GM12891 (cell line): ENCODE data around the gene RTL10.
"Not testable (repeated sequence)": the region's sequence is repeated elsewhere in the genome, so short reads cannot be mapped to it uniquely, and the experiment has no call there.

ENCODE experiments used
- DNase-seq: peaks from one replicate; pipeline ENCODE4 v3.0.0; 2011; ENCODE audit warnings: low spot score; ENCODE audit not compliant: insufficient read length
- FAIRE-seq: peaks from 2 replicates; lab custom pipeline; 2011; peaks lifted over from hg19 to GRCh38; lab: Jason Lieb, UNC
- PAX5 ChIP-seq: IDR thresholded peaks from 2 replicates; pipeline ENCODE4 v1.6.1; 2011; ENCODE audit warnings: low read length, moderate library complexity, mild to moderate bottlenecking; ENCODE audit not compliant: insufficient read depth, severe bottlenecking
- POLR2A ChIP-seq: IDR thresholded peaks from 2 replicates; pipeline ENCODE4 v1.6.1; 2011; ENCODE audit warnings: low read depth, low read length, control low read depth
- POLR2AphosphoS5 ChIP-seq: IDR thresholded peaks from 2 replicates; pipeline ENCODE4 v1.6.1; 2011; ENCODE audit warnings: low read depth, low read length, control low read depth
- POU2F2 ChIP-seq: IDR thresholded peaks from 2 replicates; pipeline ENCODE4 v1.6.1; 2011; ENCODE audit warnings: low read depth, mild to moderate bottlenecking, control low read depth, low read length, moderate library complexity
- SPI1 ChIP-seq: IDR thresholded peaks from 2 replicates; pipeline ENCODE4 v1.6.1; 2011; ENCODE audit warnings: low read depth, low read length, control low read depth
- TAF1 ChIP-seq: IDR thresholded peaks from 2 replicates; pipeline ENCODE4 v1.6.1; 2011; ENCODE audit warnings: low read depth, low read length, control low read depth

Gene RTL10

DNA sequence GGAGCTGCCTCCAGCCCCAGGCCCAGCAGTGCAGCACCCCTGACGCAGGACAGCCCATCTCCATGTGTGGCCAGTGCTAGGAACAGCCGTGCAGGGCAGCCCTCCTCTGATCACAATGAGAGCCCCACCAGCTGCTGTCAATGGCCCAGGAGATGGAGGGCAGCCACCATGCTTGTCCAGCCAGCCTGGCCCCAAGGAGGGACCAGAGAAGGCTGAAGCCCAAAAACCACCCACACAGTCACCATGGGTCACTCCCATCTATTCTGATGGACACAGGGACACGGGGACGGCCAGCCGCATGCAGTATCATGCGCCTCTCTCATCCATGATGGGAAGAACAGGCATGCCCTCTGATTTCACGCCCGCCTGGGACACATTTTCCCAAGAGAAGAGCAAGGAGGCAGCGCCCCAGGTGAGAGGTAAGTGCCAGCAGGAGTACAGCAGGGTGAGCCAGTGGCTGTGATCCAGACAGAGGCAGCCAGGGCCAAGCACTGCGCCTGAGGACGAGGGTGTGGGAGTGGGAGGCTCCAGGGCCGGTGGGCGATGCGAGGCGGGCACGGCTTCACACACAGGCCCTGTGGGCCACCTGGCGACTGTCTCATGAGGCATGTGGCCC lies 33.6 kb upstream of the RTL10 start:
- no peak for DNase-seq
- no peak for FAIRE-seq
- TF ChIP-seq POLR2AphosphoS5 = no peak
- no peak for TF ChIP-seq POU2F2
- no peak for TF ChIP-seq POLR2A

DNA sequence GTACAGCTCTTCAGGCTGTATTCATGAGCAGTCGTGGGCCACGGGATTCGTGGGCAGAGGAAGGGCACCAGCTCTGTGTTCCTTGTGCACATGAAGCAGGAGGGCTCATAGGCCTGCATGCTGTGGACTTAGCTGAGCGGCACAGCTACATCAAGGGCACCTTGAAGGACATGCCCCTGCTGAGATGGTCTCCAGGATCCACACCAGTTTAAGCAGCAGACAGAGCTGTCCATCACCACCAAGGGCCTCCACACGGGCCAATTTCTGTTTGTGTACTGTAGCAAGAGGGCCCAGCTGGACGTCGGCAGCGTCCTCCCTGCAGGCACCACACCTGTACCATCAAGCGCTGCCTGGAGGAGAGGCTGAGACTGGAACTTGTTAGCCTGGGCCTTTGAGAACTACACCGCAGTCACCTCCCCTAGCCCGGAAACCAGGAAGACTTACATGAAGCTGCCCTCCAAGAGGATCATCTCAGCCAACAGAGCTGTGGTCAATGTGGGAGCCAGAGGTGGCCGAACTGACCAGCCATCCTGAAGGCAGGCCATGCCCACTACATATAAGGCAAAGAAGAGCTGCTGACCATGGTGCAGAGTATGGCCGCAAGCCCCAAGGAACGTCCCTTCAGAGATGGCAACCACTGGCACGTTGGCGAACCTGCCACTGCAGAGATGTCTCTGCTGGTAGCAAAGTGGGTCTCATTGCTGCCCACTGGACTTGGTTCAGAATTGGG lies 32.7 kb upstream of the RTL10 start:
- DNase-seq = no peak
- TF ChIP-seq POLR2A = no peak
- TF ChIP-seq POLR2AphosphoS5 = no peak
- TF ChIP-seq PAX5 = no peak
- TF ChIP-seq SPI1 = no peak
- no peak for TF ChIP-seq POU2F2
- no peak for TF ChIP-seq TAF1
- no peak for FAIRE-seq

DNA sequence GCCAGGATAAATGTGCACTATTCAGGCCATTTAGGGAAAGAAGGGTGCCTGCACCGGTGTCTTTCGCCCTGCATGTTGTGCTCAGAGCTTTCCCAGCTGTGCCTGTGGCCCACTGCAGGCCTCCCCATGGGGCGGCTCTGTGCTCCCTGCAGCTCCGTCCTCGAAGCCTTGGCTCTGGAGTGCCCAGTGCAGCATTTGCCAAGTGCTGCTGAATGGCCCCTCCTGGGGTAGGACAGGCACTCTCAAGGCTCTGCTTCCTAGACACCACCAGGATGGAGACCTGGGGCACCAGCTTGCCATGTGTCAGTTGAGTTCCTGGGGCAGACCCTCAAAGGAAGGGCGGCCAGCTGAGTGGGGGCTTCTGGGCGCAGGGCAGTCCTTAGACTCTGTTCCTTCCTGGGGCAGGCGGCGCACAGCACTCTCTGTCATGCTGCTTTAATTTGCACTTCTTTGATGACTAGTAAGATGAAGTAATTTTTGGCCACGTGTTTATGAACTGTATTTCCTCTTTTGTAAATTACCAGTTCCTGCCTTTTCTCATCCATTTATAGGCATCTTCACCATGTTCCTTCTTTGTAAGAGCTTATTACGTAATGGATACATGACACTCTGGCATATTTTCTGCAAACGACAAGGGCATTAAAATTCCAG lies 32.1 kb upstream of the RTL10 start:
- peak; percentile 67 for FAIRE-seq
- no peak for DNase-seq
- TF ChIP-seq TAF1 = no peak
- TF ChIP-seq POLR2A = no peak
- no peak for TF ChIP-seq POU2F2
- TF ChIP-seq PAX5 = no peak
- no peak for TF ChIP-seq POLR2AphosphoS5
- TF ChIP-seq SPI1 = peak; percentile 26; the same call in 1 of the 2 replicates

GRCh38 chr22:19885841-19886592 lies 31.3 kb upstream of the RTL10 start:
- DNase-seq (no peak), FAIRE-seq (no peak)

DNA sequence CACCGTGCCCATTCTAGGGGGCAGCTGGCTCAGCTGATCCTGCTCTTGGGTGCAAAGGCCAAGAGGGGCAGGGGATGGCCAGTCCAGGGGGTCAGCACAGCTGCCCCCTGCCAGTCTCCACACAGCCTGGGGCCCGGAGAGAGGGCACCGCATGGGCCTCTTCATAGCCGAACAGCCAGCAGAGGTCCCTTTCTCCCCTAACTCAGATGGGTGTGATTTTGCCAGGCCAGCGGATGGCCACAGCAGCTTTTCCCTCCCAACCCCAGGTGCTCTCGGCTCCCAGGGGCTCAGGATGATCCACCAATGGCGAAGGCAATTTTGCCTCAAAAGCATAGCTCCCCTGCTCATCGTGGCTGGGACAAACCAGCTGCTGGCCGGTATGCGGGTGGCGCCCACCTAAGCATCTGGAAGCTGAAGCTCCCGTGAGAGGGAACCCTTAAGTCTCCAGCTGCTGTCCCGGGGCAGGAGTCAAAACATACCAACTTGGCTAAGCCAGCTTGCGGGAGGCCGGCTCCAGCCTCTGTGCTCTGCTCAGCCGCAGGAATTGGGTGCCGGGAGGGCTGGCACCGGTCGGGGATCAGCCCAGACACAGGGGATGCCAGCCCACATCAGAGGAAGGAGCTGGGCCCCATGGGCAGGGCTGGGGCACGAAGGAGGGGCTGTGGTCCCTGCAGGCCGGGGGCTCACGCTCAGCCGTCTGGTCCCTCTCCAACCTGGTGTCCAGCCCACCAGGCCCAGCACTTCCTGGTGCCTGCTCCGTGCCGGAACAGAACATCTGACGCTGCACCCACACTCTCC lies 30.5 kb upstream of the RTL10 start:
- DNase-seq = no peak
- no peak for FAIRE-seq
- TF ChIP-seq TAF1 (no peak), POLR2A (no peak), SPI1 (no peak)

More at GRCh38 chr22:19885841-19886592, 31.3 kb upstream of the RTL10 start:
- TF ChIP-seq POLR2AphosphoS5 (no peak), SPI1 (no peak)

GRCh38 chr22:19884161-19884953 lies 29.7 kb upstream of the RTL10 start:
- FAIRE-seq (no peak), DNase-seq (no peak)
- no peak for TF ChIP-seq POLR2A
- TF ChIP-seq POU2F2 = no peak
- TF ChIP-seq TAF1 = no peak
- TF ChIP-seq PAX5 = no peak
- no peak for TF ChIP-seq POLR2AphosphoS5
- TF ChIP-seq SPI1 = no peak

- DNase-seq, FAIRE-seq: not testable (repeated sequence)
Observed at GRCh38 chr22:19883446-19883845, 28.8 kb upstream of the RTL10 start.

DNA sequence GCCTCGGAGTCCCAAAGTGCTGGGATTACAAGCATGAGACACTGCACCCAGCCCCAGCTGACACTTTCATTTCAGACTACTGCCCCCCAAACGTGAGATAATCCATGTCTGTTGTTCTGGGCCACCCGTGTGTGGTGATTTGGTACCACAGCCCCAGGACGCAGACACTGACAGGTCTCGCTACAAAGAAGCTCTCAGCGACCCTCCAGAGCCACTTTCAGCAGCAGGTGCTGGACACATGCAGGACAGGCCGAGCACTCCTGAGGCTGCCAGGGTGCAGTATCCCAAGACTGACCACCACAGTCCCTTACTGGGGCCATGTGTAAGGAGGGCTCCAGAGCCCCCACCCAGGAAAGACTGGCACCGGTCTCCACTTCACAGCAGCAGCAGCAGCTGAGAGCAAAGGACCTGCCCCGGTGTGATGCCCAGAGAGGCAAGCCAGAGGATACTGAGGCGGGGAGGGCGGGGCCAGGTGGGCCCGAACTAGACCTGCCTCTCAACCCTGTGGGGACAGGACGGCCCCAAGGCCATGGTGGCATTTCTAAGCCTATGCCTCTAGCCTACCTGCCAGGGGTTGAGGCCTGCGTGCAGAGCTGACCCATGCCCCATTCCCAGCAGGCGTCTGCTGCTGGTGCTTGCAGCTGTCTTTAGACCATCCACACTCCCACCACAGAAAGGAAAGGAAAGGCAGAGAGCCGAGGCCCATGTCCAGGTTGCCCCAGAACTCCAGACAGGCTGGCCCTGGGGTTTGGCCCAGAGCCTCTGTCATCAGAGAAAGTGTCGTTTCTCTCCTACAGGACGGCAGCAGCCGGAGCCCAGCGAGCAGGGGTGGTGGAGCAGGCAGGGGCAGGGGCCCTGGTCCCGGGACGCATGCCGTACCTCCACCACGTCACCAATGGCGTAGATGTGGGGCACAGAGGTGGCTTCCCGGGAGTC lies 28.0 kb upstream of the RTL10 start:
- TF ChIP-seq POU2F2 (no peak), POLR2AphosphoS5 (no peak), POLR2A (no peak), PAX5 (no peak), SPI1 (no peak), TAF1 (no peak)
- FAIRE-seq = no peak
- no peak for DNase-seq
